Measurements from ENCODE around the gene ARL8B. TPM values are rescaled to one million over a fixed set of nuclear protein-coding genes. Genes with fewer than 3 reads are reported as not detected.

The ARL8B gene
- total and polyA plus RNA-seq, 2 experiments from 2014 or later: 26.4 to 41.1 TPM

GRCh38 chr3:5092018-5092417 is 30.1 kb upstream of the ARL8B start:
- no peaks in the 10 kb centered on the region for H3K9me3 ChIP-seq (ENCODE audit: low read depth)
- H3K27me3 ChIP-seq: peaks cover 16% of the 10 kb centered on the region
- no peak for DNase-seq (ENCODE audit: low read depth in 1 of 2, low spot score in 1 of 2)
- H3K27ac ChIP-seq: no peak overlapping the region
- no peaks in the 10 kb centered on the region for H3K36me3 ChIP-seq
- H3K4me1 ChIP-seq (ENCODE audit: low read depth): no peaks in the 10 kb centered on the region
- H3K4me3 ChIP-seq: no peak overlapping the region
- no peak for TF ChIP-seq CTCF (IDR thresholded peaks at IDR 0.05; ENCODE audit: low read depth, low read length)

- Histone ChIP-seq H3K36me3 (no peaks in the 10 kb centered on the region), H3K9me3 (ENCODE audit: low read depth) (no peaks in the 10 kb centered on the region), H3K4me3 (no peak overlapping the region), H3K27ac (no peak overlapping the region), H3K4me1 (ENCODE audit: low read depth) (no peaks in the 10 kb centered on the region), H3K27me3 (peaks cover 32% of the 10 kb centered on the region)
- no peak for TF ChIP-seq CTCF (IDR thresholded peaks at IDR 0.05; ENCODE audit: low read depth, low read length)
- DNase-seq (ENCODE audit: low read depth in 1 of 2, low spot score in 1 of 2): no peak
These were observed 28.4 kb upstream of the ARL8B start for GRCh38 chr3:5093731-5094130.

GRCh38 chr3:5095886-5096285 is 26.2 kb upstream of the ARL8B start:
- Histone ChIP-seq H3K4me1 (ENCODE audit: low read depth) (no peaks in the 10 kb centered on the region), H3K27ac (no peak overlapping the region), H3K4me3 (peak overlapping the region; percentile 12), H3K27me3 (peaks cover 33% of the 10 kb centered on the region), H3K9me3 (ENCODE audit: low read depth) (no peaks in the 10 kb centered on the region), H3K36me3 (no peaks in the 10 kb centered on the region)
- TF ChIP-seq CTCF (IDR thresholded peaks at IDR 0.05; ENCODE audit: low read depth, low read length): peak; percentile 24
- DNase-seq (ENCODE audit: low read depth in 1 of 2, low spot score in 1 of 2): peak; percentile 67 to 69

- H3K9me3 ChIP-seq (ENCODE audit: low read depth): no peaks in the 10 kb centered on the region
- H3K4me3 ChIP-seq: no peak overlapping the region
- no peaks in the 10 kb centered on the region for H3K4me1 ChIP-seq (ENCODE audit: low read depth)
- peaks cover 33% of the 10 kb centered on the region for H3K27me3 ChIP-seq
- no peak for TF ChIP-seq CTCF (IDR thresholded peaks at IDR 0.05; ENCODE audit: low read depth, low read length)
- no peaks in the 10 kb centered on the region for H3K36me3 ChIP-seq
- peak in 1 of 2 donors; percentile 9 for DNase-seq (ENCODE audit: low read depth in 1 of 2, low spot score in 1 of 2)
- H3K27ac ChIP-seq: no peak overlapping the region
These were observed 25.6 kb upstream of the ARL8B start for GRCh38 chr3:5096336-5097008.

GRCh38 chr3:5098346-5098745 is 23.7 kb upstream of the ARL8B start:
- no peaks in the 10 kb centered on the region for H3K4me1 ChIP-seq (ENCODE audit: low read depth)
- peaks cover 34% of the 10 kb centered on the region for H3K27me3 ChIP-seq
- no peak for DNase-seq (ENCODE audit: low read depth in 1 of 2, low spot score in 1 of 2)
- H3K36me3 ChIP-seq: no peaks in the 10 kb centered on the region
- no peak overlapping the region for H3K27ac ChIP-seq
- H3K4me3 ChIP-seq: no peak overlapping the region
- no peaks in the 10 kb centered on the region for H3K9me3 ChIP-seq (ENCODE audit: low read depth)
- TF ChIP-seq CTCF (IDR thresholded peaks at IDR 0.05; ENCODE audit: low read depth, low read length): no peak

All from cardiac muscle cell (in vitro differentiated cells and primary cell).